Central memory CD8-positive, alpha-beta T cell (primary cell): Measurements from ENCODE around the gene MRPS14.

Experiments
- ATAC-seq: fragments of 150-1000 bp; cut with Tn5 transposase; replicated peaks from 2 replicates; pipeline ENCODE4 v1.10.0; 2022; ENCODE audit warnings: mild to moderate bottlenecking, moderate FRiP score, moderate number of reproducible peaks; ENCODE audit not compliant: poor library complexity, severe bottlenecking; ENCODE audit errors: extremely low read depth
- DNase-seq, 2 donors: peaks; one replicate each; pipeline ENCODE4 v3.0.0; 2021; ENCODE audit warnings: low spot score in 2 of 2
- H3K27ac Mint-ChIP-seq: one replicate; pipeline ENCODE4 v1.8.0; 2022; ENCODE audit warnings: low read depth, mild to moderate bottlenecking, moderate library complexity, mixed read lengths
- H3K27me3 Mint-ChIP-seq: one replicate; pipeline ENCODE4 v1.8.0; 2022; ENCODE audit warnings: mixed read lengths
- H3K36me3 Mint-ChIP-seq: one replicate; pipeline ENCODE4 v1.8.0; 2022; ENCODE audit warnings: mild to moderate bottlenecking, moderate library complexity, mixed read lengths; ENCODE audit not compliant: insufficient read depth
- H3K4me1 Mint-ChIP-seq: one replicate; pipeline ENCODE4 v1.8.0; 2022; ENCODE audit warnings: mixed read lengths
- H3K4me3 Mint-ChIP-seq: one replicate; pipeline ENCODE4 v1.8.0; 2022; ENCODE audit warnings: mild to moderate bottlenecking, moderate library complexity, mixed read lengths
- H3K9me3 Mint-ChIP-seq: one replicate; pipeline ENCODE4 v1.8.0; 2022; ENCODE audit warnings: mixed read lengths

MRPS14 gene

DNA sequence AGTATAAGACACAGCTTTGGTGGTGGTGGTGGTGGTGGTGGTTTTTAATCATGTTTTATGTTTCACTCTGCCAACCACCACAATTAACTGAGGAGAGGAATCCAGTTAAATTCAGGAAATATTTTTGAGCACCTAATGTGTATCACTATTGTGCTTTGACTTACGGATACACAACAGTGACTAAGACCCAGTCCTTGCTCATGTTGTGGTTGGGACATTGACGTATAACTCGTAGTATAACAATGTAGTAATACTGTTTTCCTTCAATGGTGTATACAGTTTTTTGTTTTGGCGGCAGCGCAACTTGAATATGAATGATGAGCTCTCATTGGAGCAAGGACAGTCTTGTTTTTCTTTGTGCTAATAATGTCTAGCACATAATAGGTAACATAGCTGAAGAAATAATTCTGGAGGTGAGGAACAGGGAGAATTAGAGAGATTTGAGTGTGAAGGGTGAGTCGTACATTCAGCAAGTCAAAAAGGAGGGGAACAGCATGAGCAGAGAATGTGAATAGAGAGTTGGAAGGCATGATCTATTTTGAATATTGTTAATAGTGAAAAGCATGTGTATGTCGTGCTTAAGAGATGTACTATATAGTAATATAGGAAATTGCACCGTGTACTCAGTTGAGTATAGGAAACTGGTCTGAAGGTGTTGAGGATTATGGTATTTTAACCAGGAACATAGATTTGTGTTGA lies 18.0 kb downstream of the MRPS14 start:
- ATAC-seq = no peak
- H3K4me3 Mint-ChIP-seq = no peak overlapping the region

DNA sequence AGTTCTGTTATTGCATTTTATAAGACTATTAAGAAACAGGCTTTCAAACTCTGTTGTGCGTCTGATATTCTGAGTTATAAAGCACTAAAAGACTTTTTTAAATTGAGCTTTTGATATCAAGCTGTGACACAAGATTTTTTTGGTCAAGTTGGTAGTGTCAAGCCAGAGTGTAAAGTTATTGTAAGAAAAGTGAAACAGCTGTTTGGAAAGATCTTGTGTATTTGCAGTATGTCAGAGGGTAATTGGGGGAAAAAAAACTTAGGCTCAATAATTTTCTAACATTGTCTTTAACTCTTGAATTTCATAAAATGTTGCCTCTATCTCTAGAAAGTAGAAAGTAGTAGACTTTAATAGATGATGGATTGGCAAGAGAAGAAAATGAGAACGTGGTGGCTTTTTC lies 19.7 kb downstream of the MRPS14 start:
- peaks cover 37% of the 10 kb centered on the region for H3K4me1 Mint-ChIP-seq
- peaks cover 21% of the 10 kb centered on the region for H3K36me3 Mint-ChIP-seq
- DNase-seq = no peak
- no peak overlapping the region for H3K4me3 Mint-ChIP-seq
- H3K9me3 Mint-ChIP-seq = no peaks in the 10 kb centered on the region
- H3K27ac Mint-ChIP-seq = no peak overlapping the region
- no peak for ATAC-seq
- no peaks in the 10 kb centered on the region for H3K27me3 Mint-ChIP-seq

More for the DNA sequence above, 18.0 kb downstream of the MRPS14 start:
- Mint-ChIP-seq H3K27ac (peak overlapping the region; percentile 14), H3K36me3 (peaks cover 35% of the 10 kb centered on the region), H3K4me1 (peaks cover 42% of the 10 kb centered on the region), H3K9me3 (no peaks in the 10 kb centered on the region), H3K27me3 (no peaks in the 10 kb centered on the region)
- no peak for DNase-seq

DNA sequence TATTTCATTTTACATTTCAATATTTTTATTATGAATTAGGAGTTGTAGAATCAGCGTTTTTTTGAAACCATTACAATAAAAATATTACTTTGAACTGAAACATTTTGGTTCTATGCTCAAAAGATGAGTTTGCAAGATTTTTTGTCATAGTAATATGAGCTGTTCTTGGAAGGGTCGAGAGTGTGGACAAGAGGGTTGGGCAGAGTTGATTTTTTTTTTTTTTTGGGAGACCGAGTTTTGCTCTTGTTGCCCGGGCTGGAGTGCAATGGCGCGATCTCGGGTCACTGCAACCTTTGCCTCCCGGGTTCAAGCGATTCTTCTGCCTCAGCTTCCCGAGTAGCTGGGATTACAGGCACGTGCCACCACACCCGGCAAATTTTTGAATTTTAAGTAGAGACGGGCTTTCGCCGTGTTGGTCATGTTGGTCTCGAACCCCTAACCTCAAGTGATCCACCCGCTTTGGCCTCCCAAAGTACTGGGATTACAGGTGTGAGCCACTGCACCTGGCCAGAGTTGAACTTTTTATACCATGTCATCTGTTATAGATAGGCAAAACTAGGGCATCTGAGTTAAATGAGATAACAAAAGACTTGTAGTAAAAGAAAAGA lies 20.2 kb downstream of the MRPS14 start:
- Mint-ChIP-seq H3K27me3 (no peaks in the 10 kb centered on the region), H3K36me3 (peaks cover 18% of the 10 kb centered on the region), H3K27ac (no peak overlapping the region), H3K4me1 (peaks cover 37% of the 10 kb centered on the region), H3K9me3 (no peaks in the 10 kb centered on the region), H3K4me3 (no peak overlapping the region)
- DNase-seq (no peak), ATAC-seq (no peak)

DNA sequence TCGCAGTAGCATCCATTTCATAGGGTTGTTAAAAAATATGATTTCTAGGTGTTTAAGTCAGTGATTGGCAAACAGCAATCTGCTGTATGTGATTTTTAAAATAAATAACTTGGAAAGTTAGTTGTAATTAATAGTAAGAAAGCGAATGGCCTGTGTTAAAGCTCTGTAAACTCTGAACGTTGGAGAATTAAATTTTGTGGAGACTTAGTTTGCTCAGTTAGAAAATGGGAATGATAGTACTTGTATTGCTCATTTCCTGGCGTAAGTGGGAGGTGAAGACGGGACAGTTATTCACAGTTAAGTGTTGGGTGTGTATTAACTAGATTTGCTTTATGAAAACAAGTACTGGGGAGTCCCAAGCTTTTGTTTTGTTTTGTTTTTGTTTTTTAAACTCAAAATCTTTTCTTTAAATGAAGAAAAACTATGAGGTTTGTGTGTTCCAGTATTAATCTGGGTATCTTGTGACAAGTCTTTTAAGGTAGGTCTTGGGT lies 22.5 kb downstream of the MRPS14 start:
- Mint-ChIP-seq H3K9me3 (no peaks in the 10 kb centered on the region), H3K36me3 (peaks cover 14% of the 10 kb centered on the region), H3K27me3 (no peaks in the 10 kb centered on the region), H3K4me3 (no peak overlapping the region), H3K27ac (no peak overlapping the region), H3K4me1 (peaks cover 49% of the 10 kb centered on the region)
- DNase-seq (no peak), ATAC-seq (no peak)

DNA sequence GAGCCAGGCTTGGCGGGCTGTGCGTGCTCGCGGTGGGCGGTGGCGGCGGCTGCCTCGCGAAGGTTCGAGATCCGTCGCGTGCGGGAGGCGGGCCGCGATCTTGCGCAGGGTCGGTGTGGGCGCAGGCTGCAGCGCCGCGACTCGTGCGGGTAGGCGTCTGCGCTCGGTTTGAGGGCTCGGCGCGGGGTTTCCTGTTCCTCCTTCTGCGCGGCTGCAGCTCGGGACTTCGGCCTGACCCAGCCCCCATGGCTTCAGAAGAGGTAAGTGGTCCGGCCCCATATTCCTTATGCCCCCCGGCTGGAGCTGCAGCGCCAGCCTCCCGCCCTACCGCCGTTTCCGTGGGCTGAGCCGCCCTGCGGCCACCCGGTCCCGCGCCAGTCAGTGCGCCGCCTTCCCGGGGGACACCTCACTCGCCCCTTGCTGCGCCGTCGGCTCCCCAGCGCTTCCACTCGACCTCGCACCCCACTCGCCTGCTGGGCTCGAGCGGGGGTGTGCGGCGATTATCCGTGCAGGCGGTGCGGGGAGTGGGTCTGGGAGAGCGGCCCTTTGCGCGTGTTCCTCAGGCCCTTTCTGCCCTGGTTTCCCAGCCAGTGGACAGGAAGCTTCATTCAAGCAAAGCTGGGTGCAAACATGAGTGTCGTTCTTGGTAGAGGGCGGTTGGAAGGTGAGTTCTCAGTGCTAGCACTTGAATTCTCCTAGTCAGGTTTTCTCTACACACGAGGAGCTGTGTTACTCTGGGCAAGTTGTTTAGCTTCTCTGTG lies 23.1 kb downstream of the MRPS14 start, which contains the start of gene CACYBP:
CACYBP (plus strand) TSS at position 12 of the 761 bp plus-strand sequence; CDS start at position 246, 234 bp downstream.
- H3K27me3 Mint-ChIP-seq = no peaks in the 10 kb centered on the region
- H3K9me3 Mint-ChIP-seq = no peaks in the 10 kb centered on the region
- H3K36me3 Mint-ChIP-seq = peaks cover 12% of the 10 kb centered on the region
- ATAC-seq = peak; percentile 3
- H3K4me3 Mint-ChIP-seq = no peak within 1 kb of the TSS
- DNase-seq = peak in 1 of 2 donors; percentile 33
- no peak within 1 kb of the TSS for H3K27ac Mint-ChIP-seq
- H3K4me1 Mint-ChIP-seq = peaks cover 43% of the 10 kb centered on the region

DNA sequence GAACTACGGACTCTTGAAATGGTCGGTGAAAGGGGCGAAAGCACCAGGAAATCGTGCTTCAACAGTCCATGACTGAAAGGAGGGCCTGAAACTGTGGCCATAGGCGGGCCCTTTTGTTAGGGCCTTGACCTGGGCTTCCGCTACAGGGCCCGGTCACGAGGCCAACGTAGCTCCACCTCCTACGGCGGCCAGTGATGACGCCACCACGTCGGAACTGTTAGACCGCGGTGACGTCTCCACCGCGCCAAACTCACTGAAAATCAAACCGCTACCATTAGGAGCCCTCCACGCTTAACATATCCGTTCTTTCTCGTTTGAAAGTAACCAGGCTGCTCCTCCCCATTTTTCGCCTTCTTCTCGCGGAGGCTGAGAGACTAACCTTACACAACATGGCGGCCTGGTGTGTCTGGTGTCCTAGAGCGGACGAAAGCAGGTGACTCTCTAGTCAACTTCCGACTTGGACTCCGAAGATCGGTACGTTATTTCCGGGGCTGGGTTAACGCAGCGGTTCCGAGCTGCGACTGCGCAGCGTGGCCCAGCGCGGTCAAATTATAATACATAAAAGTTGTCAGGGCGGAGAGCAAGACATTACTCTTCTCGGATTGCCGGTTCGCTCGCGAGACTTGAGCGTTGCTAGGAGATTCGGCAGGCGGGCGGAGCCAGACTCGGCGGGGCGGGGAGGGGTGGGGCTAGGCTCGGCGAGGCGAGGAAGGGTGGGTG lies 23.8 kb downstream of the MRPS14 start:
- H3K4me3 Mint-ChIP-seq = no peak overlapping the region

DNA sequence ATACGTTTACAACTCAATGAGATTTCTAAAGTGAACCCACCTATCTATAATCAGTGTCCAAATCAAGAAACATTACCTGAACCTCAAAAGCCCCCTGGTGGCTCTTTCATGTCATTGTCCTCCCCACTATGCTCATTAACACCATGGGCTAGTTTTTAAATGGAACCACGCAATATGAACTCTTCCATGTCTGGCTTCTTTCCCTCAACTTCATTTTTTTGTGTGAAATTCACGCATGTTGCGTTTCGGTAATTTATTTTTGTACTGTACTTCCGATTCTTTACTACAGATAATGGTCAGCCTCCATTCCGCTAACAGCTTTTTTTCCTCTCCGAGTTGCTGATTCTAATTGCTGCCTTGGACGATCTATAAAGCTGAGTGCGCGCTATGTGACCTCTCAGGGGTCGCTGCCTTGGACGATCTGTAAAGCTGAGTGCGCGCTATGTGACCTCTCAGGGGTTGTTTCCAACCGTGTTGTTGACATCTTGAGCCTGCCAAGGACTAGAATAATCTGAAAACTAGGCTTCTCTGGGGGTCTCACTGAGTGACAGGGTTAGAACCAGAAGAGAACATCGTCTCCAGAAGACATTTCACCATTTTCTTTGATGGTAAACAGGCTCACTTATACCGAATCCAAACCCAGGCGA lies 24.5 kb downstream of the MRPS14 start:
- ATAC-seq = peak; percentile 7
- H3K4me1 Mint-ChIP-seq = peaks cover 40% of the 10 kb centered on the region
- no peak overlapping the region for H3K27ac Mint-ChIP-seq

More for the DNA sequence above, 23.8 kb downstream of the MRPS14 start:
- H3K9me3 Mint-ChIP-seq = no peaks in the 10 kb centered on the region
- ATAC-seq (peak; percentile 79), DNase-seq (peak; percentile 91 to 97)
- no peak overlapping the region for H3K27ac Mint-ChIP-seq
- H3K36me3 Mint-ChIP-seq = peaks cover 12% of the 10 kb centered on the region
- peaks cover 42% of the 10 kb centered on the region for H3K4me1 Mint-ChIP-seq
- H3K27me3 Mint-ChIP-seq = no peaks in the 10 kb centered on the region

DNA sequence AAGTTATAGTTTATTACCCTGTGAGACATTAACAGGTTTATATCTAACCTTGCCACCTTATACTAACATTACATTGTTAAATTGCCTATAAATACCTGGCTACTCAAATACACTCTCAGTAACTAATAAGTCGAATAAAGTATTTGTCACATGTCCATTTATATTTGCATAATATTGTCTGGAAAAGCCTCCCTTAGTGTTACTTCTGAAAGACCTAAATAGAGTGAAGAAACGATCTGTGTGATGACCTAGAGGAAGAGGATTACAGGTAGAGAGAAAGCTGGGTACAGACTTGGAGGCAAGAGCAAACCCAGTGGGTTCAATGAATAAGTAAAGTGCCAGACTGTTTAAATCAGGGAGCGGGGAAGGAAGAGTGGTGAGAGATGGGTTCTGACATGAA lies 26.2 kb downstream of the MRPS14 start:
- H3K27ac Mint-ChIP-seq = no peak overlapping the region
- H3K27me3 Mint-ChIP-seq = no peaks in the 10 kb centered on the region
- no peaks in the 10 kb centered on the region for H3K9me3 Mint-ChIP-seq
- H3K36me3 Mint-ChIP-seq = peaks cover 15% of the 10 kb centered on the region
- H3K4me3 Mint-ChIP-seq = peak overlapping the region; percentile 17
- DNase-seq (no peak), ATAC-seq (no peak)
- peaks cover 27% of the 10 kb centered on the region for H3K4me1 Mint-ChIP-seq

More for the DNA sequence above, 24.5 kb downstream of the MRPS14 start:
- H3K4me3 Mint-ChIP-seq = no peak overlapping the region
- H3K36me3 Mint-ChIP-seq = peaks cover 14% of the 10 kb centered on the region
- no peaks in the 10 kb centered on the region for H3K27me3 Mint-ChIP-seq
- DNase-seq = peak in 1 of 2 donors; percentile 50
- no peaks in the 10 kb centered on the region for H3K9me3 Mint-ChIP-seq

DNA sequence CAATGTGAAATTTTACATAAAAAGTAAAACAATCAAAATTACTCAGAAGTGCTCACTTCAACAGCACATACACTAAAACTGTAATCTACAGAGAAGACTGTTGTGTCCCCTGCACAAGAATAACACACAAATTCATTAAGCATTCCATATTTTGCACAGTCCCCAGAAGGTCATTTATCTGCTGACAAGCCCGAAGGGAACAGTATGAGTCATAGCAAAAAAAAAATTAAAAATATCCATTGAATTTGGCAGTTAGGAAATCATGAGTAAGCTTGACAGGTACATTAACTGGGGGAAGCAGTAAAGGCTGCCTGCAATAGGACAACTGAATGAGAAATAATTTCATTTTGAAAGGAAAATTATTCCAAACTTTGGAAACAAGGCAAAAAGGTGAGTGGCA lies 26.7 kb downstream of the MRPS14 start:
- H3K27me3 Mint-ChIP-seq = no peaks in the 10 kb centered on the region
- ATAC-seq (no peak), DNase-seq (no peak)
- no peak overlapping the region for H3K27ac Mint-ChIP-seq
- peaks cover 15% of the 10 kb centered on the region for H3K36me3 Mint-ChIP-seq
- peaks cover 24% of the 10 kb centered on the region for H3K4me1 Mint-ChIP-seq
- no peaks in the 10 kb centered on the region for H3K9me3 Mint-ChIP-seq
- H3K4me3 Mint-ChIP-seq = no peak overlapping the region

DNA sequence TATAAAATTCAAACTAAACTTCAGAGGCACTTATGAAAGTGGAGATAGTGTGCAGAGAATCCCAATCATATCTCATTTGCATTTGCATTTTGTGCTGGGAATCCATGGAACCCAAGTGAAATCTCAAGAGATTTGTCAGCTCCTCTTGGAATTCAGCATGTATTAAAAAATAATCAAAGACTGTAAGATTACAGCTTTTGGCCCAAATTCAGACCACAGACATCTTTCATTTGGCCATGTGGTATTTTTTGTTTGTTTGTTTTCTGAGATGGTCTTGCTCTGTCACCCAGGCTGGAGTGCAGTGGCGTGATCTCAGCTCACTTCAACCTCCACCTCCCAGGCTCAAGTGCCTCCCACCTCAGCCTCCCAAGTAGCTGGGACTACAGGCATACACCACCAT lies 27.3 kb downstream of the MRPS14 start:
- no peak overlapping the region for H3K4me3 Mint-ChIP-seq
- peaks cover 18% of the 10 kb centered on the region for H3K4me1 Mint-ChIP-seq

DNA sequence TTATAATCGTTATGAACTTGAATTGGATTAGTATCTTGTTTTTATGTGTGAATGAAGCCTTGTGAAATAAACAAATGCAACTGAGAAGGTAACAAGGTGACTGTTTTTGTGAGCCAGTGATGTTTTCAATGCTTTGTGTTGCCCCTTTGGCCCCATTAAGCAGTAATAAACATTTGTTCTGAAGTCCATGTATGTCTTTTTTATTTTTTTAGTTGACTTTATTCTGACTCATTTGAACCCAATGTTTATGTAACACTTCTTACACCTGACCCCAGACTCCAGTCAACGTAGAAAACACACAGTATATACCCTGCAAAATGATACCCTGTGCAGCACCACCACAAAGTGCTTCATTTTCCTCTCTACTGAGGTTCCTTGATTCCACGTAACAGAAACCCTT lies 28.1 kb downstream of the MRPS14 start:
- no peak for DNase-seq
- Mint-ChIP-seq H3K9me3 (no peaks in the 10 kb centered on the region), H3K4me3 (no peak overlapping the region), H3K4me1 (peaks cover 11% of the 10 kb centered on the region), H3K36me3 (peaks cover 10% of the 10 kb centered on the region), H3K27ac (no peak overlapping the region), H3K27me3 (no peaks in the 10 kb centered on the region)
- ATAC-seq = no peak

More for the DNA sequence above, 27.3 kb downstream of the MRPS14 start:
- no peak for ATAC-seq
- no peak overlapping the region for H3K27ac Mint-ChIP-seq
- H3K36me3 Mint-ChIP-seq = peaks cover 15% of the 10 kb centered on the region
- DNase-seq = no peak
- H3K27me3 Mint-ChIP-seq = no peaks in the 10 kb centered on the region
- H3K9me3 Mint-ChIP-seq = no peaks in the 10 kb centered on the region

DNA sequence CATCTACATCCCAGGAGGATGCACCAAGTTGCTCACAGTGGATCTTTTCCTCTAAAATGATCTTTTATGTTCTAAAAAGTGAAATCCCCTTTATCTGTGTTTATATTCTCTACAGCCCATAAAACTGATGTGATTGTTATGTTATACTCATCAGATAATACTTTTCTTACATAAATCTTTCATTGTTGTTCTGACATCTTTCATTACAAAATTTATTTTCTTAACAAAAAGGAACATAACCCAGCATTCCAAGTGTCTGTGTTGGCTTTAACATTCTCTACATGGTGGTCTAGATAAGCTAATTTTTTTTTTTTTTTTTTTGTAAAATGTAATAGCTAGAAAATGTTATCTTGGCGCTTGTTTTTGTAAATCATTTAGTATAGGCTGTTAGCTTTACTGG lies 31.8 kb downstream of the MRPS14 start:
- Mint-ChIP-seq H3K4me3 (no peak overlapping the region), H3K27me3 (no peaks in the 10 kb centered on the region), H3K4me1 (peaks cover 28% of the 10 kb centered on the region), H3K27ac (peak overlapping the region; percentile 85), H3K36me3 (peaks cover 21% of the 10 kb centered on the region), H3K9me3 (no peaks in the 10 kb centered on the region)
- DNase-seq (no peak), ATAC-seq (no peak)
